IMR-90 (cell line): ENCODE data around the gene SKAP1.

ENCODE experiments used
- BHLHE40 ChIP-seq: fragments of 150-350 bp; IDR thresholded peaks from 2 replicates; pipeline ENCODE4 v1.6.1; 2016; ENCODE audit warnings: mild to moderate bottlenecking, low read depth, low read length
- CEBPB ChIP-seq: IDR thresholded peaks from 2 replicates; pipeline ENCODE4 v1.6.1; 2012; ENCODE audit warnings: low read depth, low read length, improper control_type of control experiment
- CHD1 ChIP-seq: IDR thresholded peaks from 2 replicates; pipeline ENCODE4 v1.6.1; 2012; ENCODE audit warnings: low read depth, low read length, improper control_type of control experiment
- CTCF ChIP-seq: conservative IDR thresholded peaks from 2 replicates; pipeline ENCODE4 v1.5.1; 2012; ENCODE audit warnings: mild to moderate bottlenecking, low read depth, low read length, improper control_type of control experiment
- ELK1 ChIP-seq: fragments of 150-350 bp; IDR thresholded peaks from 2 replicates; pipeline ENCODE4 v1.6.1; 2016; ENCODE audit warnings: low read depth, mild to moderate bottlenecking, low read length, moderate library complexity, borderline replicate concordance
- FOS ChIP-seq: fragments of 150-350 bp; IDR thresholded peaks from 2 replicates; pipeline ENCODE4 v1.6.1; 2016; ENCODE audit warnings: low read depth, low read length
- MAFK ChIP-seq: IDR thresholded peaks from 2 replicates; pipeline ENCODE4 v1.6.1; 2012; ENCODE audit warnings: low read depth, low read length, improper control_type of control experiment
- MXI1 ChIP-seq: IDR thresholded peaks from 2 replicates; pipeline ENCODE4 v1.6.1; 2012; ENCODE audit warnings: low read depth, mild to moderate bottlenecking, low read length, moderate library complexity, borderline replicate concordance
- POLR2A ChIP-seq: IDR thresholded peaks from 2 replicates; pipeline ENCODE4 v1.6.1; 2012; ENCODE audit warnings: mild to moderate bottlenecking, low read depth, low read length
- RAD21 ChIP-seq: IDR thresholded peaks from 2 replicates; pipeline ENCODE4 v1.6.1; 2012; ENCODE audit warnings: low read length, improper control_type of control experiment
- RFX5 ChIP-seq: IDR thresholded peaks from 2 replicates; pipeline ENCODE4 v1.8.0; 2012; ENCODE audit warnings: low read depth, mild to moderate bottlenecking, low read length, moderate library complexity
- SMC3 ChIP-seq: fragments of 150-350 bp; IDR thresholded peaks from 2 replicates; pipeline ENCODE4 v1.6.1; 2016; ENCODE audit warnings: low read depth, mild to moderate bottlenecking, antibody characterized with exemption, low read length, moderate library complexity
- TF ChIP-seq, protein P1 (sequence below): fragments of 150-350 bp; IDR thresholded peaks from 2 replicates; pipeline ENCODE4 v1.6.1; 2017; ENCODE audit warnings: mild to moderate bottlenecking, antibody characterized with exemption, low read length, low read depth

DNA sequence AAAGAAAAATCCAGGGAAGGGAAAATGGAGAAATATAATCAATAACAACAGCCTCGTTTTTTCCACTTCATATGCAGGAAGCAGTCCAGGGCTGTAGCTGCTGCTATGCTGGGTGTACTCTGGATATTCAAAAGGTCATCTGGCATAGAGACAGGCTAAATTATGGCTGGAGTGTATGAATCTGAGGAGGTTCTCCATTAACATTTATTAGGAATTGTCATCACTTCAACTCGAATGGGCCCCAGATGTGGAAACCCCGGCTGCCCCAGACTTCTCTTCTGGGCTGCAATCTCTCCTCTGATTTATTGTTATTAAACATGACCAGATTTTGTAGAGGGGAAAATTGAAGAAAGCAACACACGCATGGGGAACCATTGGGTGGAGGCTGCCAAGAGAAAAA, 33.5 kb upstream of the SKAP1 start:
- TF ChIP-seq MXI1 (no peak), CTCF (no peak), RAD21 (no peak), RFX5 (no peak), POLR2A (no peak), CEBPB (no peak), ELK1 (no peak), CHD1 (no peak), BHLHE40 (no peak), FOS (no peak), MAFK (no peak), SMC3 (no peak)
- TF ChIP-seq, protein P1, sequence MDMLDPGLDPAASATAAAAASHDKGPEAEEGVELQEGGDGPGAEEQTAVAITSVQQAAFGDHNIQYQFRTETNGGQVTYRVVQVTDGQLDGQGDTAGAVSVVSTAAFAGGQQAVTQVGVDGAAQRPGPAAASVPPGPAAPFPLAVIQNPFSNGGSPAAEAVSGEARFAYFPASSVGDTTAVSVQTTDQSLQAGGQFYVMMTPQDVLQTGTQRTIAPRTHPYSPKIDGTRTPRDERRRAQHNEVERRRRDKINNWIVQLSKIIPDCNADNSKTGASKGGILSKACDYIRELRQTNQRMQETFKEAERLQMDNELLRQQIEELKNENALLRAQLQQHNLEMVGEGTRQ = no peak
